Lung (tissue), 12 donors: ENCODE data around the gene GRB7. TPM values are rescaled to one million over a fixed set of nuclear protein-coding genes. Genes with fewer than 3 reads are reported as not detected.

Source experiments
- ATAC-seq: fragments of 200-7000 bp; cut with Tn5 transposase; one replicate; pipeline ENCODE4 v1.9.1; 2020; ENCODE audit warnings: moderate number of reproducible peaks; ENCODE audit not compliant: insufficient read depth, low FRiP score
- DNase-seq, 3 donors: peaks; one replicate each; pipeline ENCODE4 v3.0.0-alpha.2; 2013 to 2017
- H3K27ac ChIP-seq, 2 donors: one replicate each; pipeline ENCODE4 v1.5.1; 2013; ENCODE audit warnings: mild to moderate bottlenecking in 2 of 2, moderate library complexity in 2 of 2, control low read depth in 1 of 2, inconsistent platforms in 1 of 2, low read depth in 1 of 2, low read length in 1 of 2
- H3K27me3 ChIP-seq, 3 donors: one replicate each; pipeline ENCODE4 v1.5.1; 2013; ENCODE audit warnings: low read length in 2 of 3; ENCODE audit not compliant: control insufficient read depth in 3 of 3, insufficient read depth in 3 of 3
- H3K36me3 ChIP-seq, 4 donors: one replicate each; pipeline ENCODE4 v1.5.1; 2013; ENCODE audit warnings: low read length in 4 of 4, mild to moderate bottlenecking in 1 of 4, moderate library complexity in 1 of 4; ENCODE audit not compliant: control insufficient read depth in 4 of 4, insufficient read depth in 4 of 4
- H3K4me1 ChIP-seq, 5 donors: one replicate each; pipeline ENCODE4 v1.5.1; 2013; ENCODE audit warnings: low read length in 5 of 5, mild to moderate bottlenecking in 2 of 5, moderate library complexity in 1 of 5; ENCODE audit not compliant: control insufficient read depth in 5 of 5, insufficient read depth in 5 of 5
- H3K4me3 ChIP-seq: one replicate; pipeline ENCODE4 v1.5.1; 2013; ENCODE audit warnings: mild to moderate bottlenecking, control low read depth, moderate library complexity
- H3K9ac ChIP-seq, 2 donors: one replicate each; pipeline ENCODE4 v1.5.1; 2013; ENCODE audit warnings: low read length in 2 of 2, control low read depth in 1 of 2; ENCODE audit not compliant: insufficient read depth in 1 of 2
- H3K9me3 ChIP-seq, 4 donors: one replicate each; pipeline ENCODE4 v1.5.1; 2013; ENCODE audit warnings: low read length in 3 of 4, mild to moderate bottlenecking in 1 of 4, moderate library complexity in 1 of 4; ENCODE audit not compliant: control insufficient read depth in 4 of 4, insufficient read depth in 3 of 4
- CTCF ChIP-seq: IDR thresholded peaks from 2 replicates; pipeline ENCODE4 v1.5.1; 2012; ENCODE audit warnings: mild to moderate bottlenecking; ENCODE audit errors: control extremely low read depth, extremely low read depth
- WGBS, 2 donors: extraction: QIAGEN DNeasy Blood & Tissue Kit; methylation state at CpG; one replicate each; pipeline ENCODE4 v1.1.7; 2013; 5-methylcytosine and 5-hydroxymethylcytosine counted together
- polyA plus RNA-seq, 2 donors: library from polyadenylated mRNA; stranded (reverse); fragments of 200-250 nt; gene quantifications; one replicate each; pipeline ENCODE4 v1.2.1, GENCODE V29; 2013
- total RNA-seq, 2 donors: library from RNA; depleted of rRNA in 1 of 2; stranded (reverse); fragments of >200 nt in 1 of 2; gene quantifications; one replicate each; pipeline ENCODE4 v1.2.1, GENCODE V29; 2014 to 2021
- donor health status: control.
- donor health status: control.
- donor health status: Bipolar disorder and iron deficiency.
- donor health status: healthy.
- donor health status: DM: yes; HTN: yes; CAD: no.

Gene GRB7
- total and polyA plus RNA-seq, 4 donors: 6.6 to 25.5 (median 16.6) TPM

GRCh38 chr17:39744075-39744835 is 6.5 kb downstream of the GRB7 start:
- DNase-seq: no peak
- H3K27me3 ChIP-seq: peaks cover 0 to 11% (median 10%) of the 10 kb centered on the region in 3 donors
- WGBS, 2 donors: 86% methylated on average over 16 of the region's 16 CpGs

GRCh38 chr17:39744836-39745215 is 7.1 kb downstream of the GRB7 start:
- Histone ChIP-seq H3K4me3 (no peak overlapping the region), H3K27me3 (peaks cover 0 to 8% (median 5%) of the 10 kb centered on the region in 3 donors), H3K9ac (no peak overlapping the region), H3K36me3 (peaks cover 0 to 9% (median 0%) of the 10 kb centered on the region in 4 donors), H3K27ac (no peak overlapping the region), H3K9me3 (no peaks in the 10 kb centered on the region), H3K4me1 (peaks cover 0 to 13% (median 9%) of the 10 kb centered on the region in 5 donors)
- WGBS, 2 donors: 85% methylated on average over 8 of the region's 8 CpGs
- ATAC-seq: no peak
- no peak for DNase-seq
- no peak for TF ChIP-seq CTCF

More at GRCh38 chr17:39744075-39744835, 6.5 kb downstream of the GRB7 start:
- peak overlapping the region in 1 of 2 donors; percentile 6 for H3K27ac ChIP-seq
- no peak overlapping the region for H3K4me3 ChIP-seq
- H3K4me1 ChIP-seq: peaks cover 0 to 19% (median 12%) of the 10 kb centered on the region in 5 donors
- H3K9ac ChIP-seq: no peak overlapping the region
- peaks cover 0 to 9% (median 0%) of the 10 kb centered on the region in 4 donors for H3K36me3 ChIP-seq
- no peak for ATAC-seq
- TF ChIP-seq CTCF: no peak
- H3K9me3 ChIP-seq: no peaks in the 10 kb centered on the region

- Histone ChIP-seq H3K27me3 (peaks cover 0 to 4% (median 2%) of the 10 kb centered on the region in 3 donors), H3K27ac (no peak overlapping the region), H3K9me3 (no peaks in the 10 kb centered on the region), H3K4me1 (peaks cover 0 to 6% (median 6%) of the 10 kb centered on the region in 5 donors), H3K36me3 (peaks cover 0 to 9% (median 0%) of the 10 kb centered on the region in 4 donors), H3K4me3 (no peak overlapping the region), H3K9ac (no peak overlapping the region)
- DNase-seq (no peak), ATAC-seq (no peak)
- WGBS, 2 donors: 95% methylated on average over 23 of the region's 23 CpGs
- TF ChIP-seq CTCF: no peak
Measured at GRCh38 chr17:39745335-39746144, 7.8 kb downstream of the GRB7 start.
